Colonic mucosa (tissue), 4 donors: ENCODE data around the gene INO80. TPM values are rescaled to one million over a fixed set of nuclear protein-coding genes. Genes with fewer than 3 reads are reported as not detected.

Experiments
- DNase-seq: peaks from one replicate; pipeline ENCODE4 v3.0.0-alpha.2; 2020
- H3K27ac ChIP-seq: fragments of 200-600 bp; one replicate; pipeline ENCODE4 v1.8.0; 2021
- H3K27me3 ChIP-seq: fragments of 200-600 bp; one replicate; pipeline ENCODE4 v1.8.0; 2021
- H3K36me3 ChIP-seq: fragments of 200-600 bp; one replicate; pipeline ENCODE4 v1.8.0; 2021
- H3K4me1 ChIP-seq: fragments of 200-600 bp; one replicate; pipeline ENCODE4 v1.8.0; 2021; ENCODE audit warnings: mild to moderate bottlenecking
- H3K4me3 ChIP-seq: fragments of 200-600 bp; one replicate; pipeline ENCODE4 v1.8.0; 2021
- H3K9ac ChIP-seq, 2 donors: one replicate each; pipeline ENCODE4 v1.7.0; 2013; ENCODE audit warnings: control low read depth in 2 of 2, low read depth in 2 of 2, low read length in 2 of 2
- H3K9me3 ChIP-seq: fragments of 200-600 bp; one replicate; pipeline ENCODE4 v1.8.0; 2021
- intact Hi-C: fragments of 100-400 bp; cut with DNase I; formaldehyde crosslinking; loops from one replicate; pipeline ENCODE4 v1.14.1; 2022
- total RNA-seq, 2 donors: library from RNA; stranded (reverse); fragmentation: NEBNext Ultra II Directional in 1 of 2; extraction: Animal tissue kit (Norgen Biotek cat#: 25700) in 1 of 2; gene quantifications; one replicate each; pipeline ENCODE4 v1.2.1, GENCODE V29; 2021
- TF ChIP-seq, protein P1 (sequence below): fragments of 200-600 bp; IDR thresholded peaks from one replicate; pipeline ENCODE4 v1.8.0; 2022; ENCODE audit warnings: antibody characterized with exemption, mild to moderate bottlenecking
- donor health status: healthy.
- donor health status: DM: no; HTN: no; CAD: no.
- donor health status: DM: no; HTN: no; CAD: no.

Gene INO80
- total RNA-seq, 2 donors from 2014 or later = 17.6 to 27.4 TPM

GRCh38 chr15:40936234-40936708 is 179.8 kb downstream of the INO80 start:
- no peak overlapping the region for H3K9ac ChIP-seq
- H3K36me3 ChIP-seq = peaks cover 13% of the 10 kb centered on the region
- DNase-seq = no peak
- no peak overlapping the region for H3K4me3 ChIP-seq
- H3K27me3 ChIP-seq = no peaks in the 10 kb centered on the region
- TF ChIP-seq, protein P1, sequence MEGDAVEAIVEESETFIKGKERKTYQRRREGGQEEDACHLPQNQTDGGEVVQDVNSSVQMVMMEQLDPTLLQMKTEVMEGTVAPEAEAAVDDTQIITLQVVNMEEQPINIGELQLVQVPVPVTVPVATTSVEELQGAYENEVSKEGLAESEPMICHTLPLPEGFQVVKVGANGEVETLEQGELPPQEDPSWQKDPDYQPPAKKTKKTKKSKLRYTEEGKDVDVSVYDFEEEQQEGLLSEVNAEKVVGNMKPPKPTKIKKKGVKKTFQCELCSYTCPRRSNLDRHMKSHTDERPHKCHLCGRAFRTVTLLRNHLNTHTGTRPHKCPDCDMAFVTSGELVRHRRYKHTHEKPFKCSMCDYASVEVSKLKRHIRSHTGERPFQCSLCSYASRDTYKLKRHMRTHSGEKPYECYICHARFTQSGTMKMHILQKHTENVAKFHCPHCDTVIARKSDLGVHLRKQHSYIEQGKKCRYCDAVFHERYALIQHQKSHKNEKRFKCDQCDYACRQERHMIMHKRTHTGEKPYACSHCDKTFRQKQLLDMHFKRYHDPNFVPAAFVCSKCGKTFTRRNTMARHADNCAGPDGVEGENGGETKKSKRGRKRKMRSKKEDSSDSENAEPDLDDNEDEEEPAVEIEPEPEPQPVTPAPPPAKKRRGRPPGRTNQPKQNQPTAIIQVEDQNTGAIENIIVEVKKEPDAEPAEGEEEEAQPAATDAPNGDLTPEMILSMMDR = no peak
- no peaks in the 10 kb centered on the region for H3K9me3 ChIP-seq
- H3K4me1 ChIP-seq = no peaks in the 10 kb centered on the region
- H3K27ac ChIP-seq = no peak overlapping the region
- intact Hi-C loops = no loop called here

DNA sequence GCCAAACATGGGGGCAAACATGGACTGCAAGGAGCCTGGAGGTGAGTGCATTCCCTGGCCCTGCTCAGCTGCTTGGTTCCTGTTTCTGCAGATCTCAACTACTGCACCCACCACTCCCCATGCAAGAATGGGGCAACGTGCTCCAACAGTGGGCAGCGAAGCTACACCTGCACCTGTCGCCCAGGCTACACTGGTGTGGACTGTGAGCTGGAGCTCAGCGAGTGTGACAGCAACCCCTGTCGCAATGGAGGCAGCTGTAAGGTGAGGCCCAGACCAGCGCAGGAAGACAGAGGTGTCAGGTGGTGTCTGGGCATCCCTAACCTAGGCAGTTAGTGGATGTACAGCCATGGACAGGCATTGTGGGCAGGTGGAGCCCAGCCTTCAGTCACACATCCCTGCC is 181.6 kb downstream of the INO80 start:
- intact Hi-C loops = no loop called here
- Histone ChIP-seq H3K27ac (no peak overlapping the region), H3K9me3 (no peaks in the 10 kb centered on the region), H3K4me3 (no peak overlapping the region), H3K27me3 (no peaks in the 10 kb centered on the region), H3K9ac (peak overlapping the region in 1 of 2 donors; percentile 47), H3K4me1 (no peaks in the 10 kb centered on the region), H3K36me3 (peaks cover 13% of the 10 kb centered on the region)
- TF ChIP-seq, protein P1 = no peak
- DNase-seq = no peak

- H3K4me3 ChIP-seq = no peak overlapping the region
- H3K9ac ChIP-seq = peak overlapping the region in 1 of 2 donors; percentile 93
- H3K36me3 ChIP-seq = peaks cover 13% of the 10 kb centered on the region
- H3K27ac ChIP-seq = peak overlapping the region; percentile 71
- DNase-seq = peak; percentile 80
- intact Hi-C loops = no loop called here
- TF ChIP-seq, protein P1 = no peak
- H3K4me1 ChIP-seq = peaks cover 2% of the 10 kb centered on the region
- H3K27me3 ChIP-seq = peaks cover 3% of the 10 kb centered on the region
- no peaks in the 10 kb centered on the region for H3K9me3 ChIP-seq
Observed at GRCh38 chr15:40933517-40933902, 182.6 kb downstream of the INO80 start.

- peak overlapping the region; percentile 71 for H3K27ac ChIP-seq
Observed at GRCh38 chr15:40932649-40933516, 183.2 kb downstream of the INO80 start.

DNA sequence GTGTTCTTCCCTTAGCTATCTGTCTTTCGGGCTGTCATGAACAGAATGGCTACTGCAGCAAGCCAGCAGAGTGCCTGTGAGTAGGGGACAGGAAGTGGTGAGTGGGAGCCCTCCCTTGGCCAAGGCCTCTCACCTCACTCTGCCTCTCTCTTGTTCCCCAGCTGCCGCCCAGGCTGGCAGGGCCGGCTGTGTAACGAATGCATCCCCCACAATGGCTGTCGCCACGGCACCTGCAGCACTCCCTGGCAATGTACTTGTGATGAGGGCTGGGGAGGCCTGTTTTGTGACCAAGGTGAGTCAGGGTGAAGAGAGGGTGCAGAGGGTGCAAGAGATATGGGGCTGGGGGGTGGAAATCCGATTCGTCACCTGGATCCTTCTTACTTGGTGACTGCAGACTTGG is 183.9 kb downstream of the INO80 start:
- Histone ChIP-seq H3K4me1 (peaks cover 12% of the 10 kb centered on the region), H3K36me3 (peaks cover 13% of the 10 kb centered on the region), H3K9ac (peak overlapping the region; percentile 38 to 93), H3K4me3 (peak overlapping the region; percentile 52), H3K9me3 (no peaks in the 10 kb centered on the region), H3K27ac (peak overlapping the region; percentile 71), H3K27me3 (peaks cover 15% of the 10 kb centered on the region)
- DNase-seq = peak; percentile 50
- TF ChIP-seq, protein P1 = no peak
- intact Hi-C loops = no loop called here

More at GRCh38 chr15:40932649-40933516, 183.2 kb downstream of the INO80 start:
- Histone ChIP-seq H3K9ac (peak overlapping the region in 1 of 2 donors; percentile 93), H3K4me3 (peak overlapping the region; percentile 52), H3K36me3 (peaks cover 13% of the 10 kb centered on the region), H3K27me3 (peaks cover 9% of the 10 kb centered on the region), H3K9me3 (no peaks in the 10 kb centered on the region), H3K4me1 (peaks cover 9% of the 10 kb centered on the region)
- intact Hi-C loops = no loop called here
- TF ChIP-seq, protein P1 = no peak
- peak; percentile 83 for DNase-seq
